HG03139 (cell line): ENCODE results near the gene CHP2.
"Not testable (repeated sequence)": the region's sequence is repeated elsewhere in the genome, so short reads cannot be mapped to it uniquely, and the experiment has no call there.

ENCODE experiments used
- ATAC-seq: cut with Tn5 transposase; IDR thresholded peaks from one replicate; pipeline ENCODE4 v1.9.1; 2021; ENCODE audit not compliant: unreplicated experiment

The CHP2 gene

DNA sequence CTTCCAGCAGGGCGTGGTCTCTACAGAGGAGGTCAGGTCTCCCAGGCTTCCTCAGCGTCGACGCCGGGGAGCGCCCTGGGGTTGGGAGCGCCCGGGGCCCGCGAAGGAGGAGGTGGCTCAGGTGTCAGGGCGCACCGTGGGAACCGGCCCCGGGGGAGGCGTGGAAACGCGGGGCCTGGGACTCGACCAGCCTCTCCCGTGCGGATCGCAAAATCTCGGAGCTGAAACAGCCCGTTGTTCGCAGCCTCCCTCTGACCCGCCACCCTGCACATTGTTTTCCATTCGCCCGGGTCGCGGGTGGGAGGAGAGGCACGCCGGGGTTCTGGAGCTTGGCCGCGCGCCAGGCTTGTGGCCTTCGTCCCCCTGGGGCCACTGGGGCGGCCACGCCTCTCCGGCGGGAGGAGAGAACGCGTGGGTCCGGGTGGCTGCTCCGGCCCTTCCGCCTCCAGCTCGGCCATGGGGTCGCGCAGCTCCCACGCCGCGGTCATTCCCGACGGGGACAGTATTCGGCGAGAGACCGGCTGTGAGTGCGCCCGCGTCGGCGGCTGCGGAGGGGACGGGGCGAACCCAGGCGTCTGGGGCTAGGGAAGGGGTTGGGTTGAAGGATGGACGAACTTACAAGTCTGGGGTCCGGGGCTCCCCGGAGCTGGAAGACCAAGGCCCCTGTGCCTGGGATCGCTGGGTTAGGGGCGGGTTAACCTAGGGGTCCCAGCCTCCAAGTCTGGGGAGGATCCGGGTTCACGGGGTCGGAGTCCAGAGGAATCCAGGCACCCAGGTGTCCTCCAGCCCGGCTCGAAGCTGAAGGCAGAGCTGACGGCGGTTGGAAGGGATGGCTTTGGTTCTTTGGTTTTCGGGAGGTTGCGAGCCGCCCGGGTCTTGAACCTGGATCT lies at the start of gene CHP2:
CHP2 (plus strand) TSS at position 433 of the 890 bp plus-strand sequence; CDS start at position 457, 24 bp downstream.
- ATAC-seq, result no peak

DNA sequence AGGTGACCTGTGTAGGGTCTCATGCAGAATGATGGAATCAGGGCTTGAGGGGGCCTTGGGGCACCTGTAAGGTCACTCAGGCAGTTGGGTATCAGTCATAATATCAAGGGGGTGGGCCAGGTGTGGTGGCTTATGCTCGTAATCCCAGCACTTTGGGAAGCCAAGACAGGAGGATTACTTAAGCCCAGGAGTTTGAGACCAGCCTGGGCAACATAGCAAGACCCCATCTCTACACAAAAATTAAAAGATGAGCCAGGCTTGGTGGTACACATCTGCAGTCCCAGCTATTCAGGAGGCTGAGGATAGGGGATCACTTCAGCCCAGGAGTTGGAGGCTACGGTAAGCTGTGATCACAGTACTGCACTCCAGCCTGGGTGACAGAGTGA lies 49.3 kb upstream of the CHP2 start:
- ATAC-seq, result no peak

DNA sequence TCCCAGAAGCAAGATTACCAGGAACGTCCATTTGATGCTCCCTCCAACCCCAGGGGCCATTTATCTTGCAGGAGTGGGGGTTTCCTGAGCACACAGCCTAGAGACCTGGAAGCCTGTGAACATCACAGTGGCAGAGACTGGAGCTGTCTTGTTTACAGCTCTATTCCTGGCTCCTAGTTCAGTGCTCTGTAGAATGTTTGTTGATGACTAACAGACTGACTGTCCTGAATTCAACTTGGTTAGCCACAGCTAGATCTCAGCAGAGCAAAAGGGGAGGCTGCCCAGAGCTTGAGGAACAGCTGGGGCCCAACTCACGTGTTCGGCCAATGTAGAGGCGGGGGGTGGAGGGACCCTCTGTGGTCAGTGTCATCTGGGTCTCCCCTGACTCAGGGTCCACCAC lies 48.4 kb upstream of the CHP2 start:
- ATAC-seq, result no peak

DNA sequence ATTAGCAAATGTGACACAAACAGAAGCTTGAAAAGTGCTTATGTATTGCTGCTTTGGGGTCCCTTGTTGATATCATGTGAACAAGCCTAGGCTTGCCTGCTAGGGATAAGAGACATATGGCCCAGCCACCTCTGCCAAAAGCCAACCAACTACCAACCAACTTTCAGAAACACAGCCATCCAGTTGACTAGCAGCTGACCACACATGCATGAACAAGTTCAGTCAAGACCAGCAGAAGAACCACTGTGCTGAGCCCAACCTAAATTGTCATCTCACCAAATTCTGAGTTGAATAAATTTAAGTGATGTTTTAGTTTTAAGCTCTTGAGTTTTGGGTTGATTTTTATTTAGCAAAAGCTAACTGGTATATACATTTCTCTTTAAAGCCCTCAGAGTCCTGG lies 45.3 kb upstream of the CHP2 start:
- ATAC-seq, result no peak

DNA sequence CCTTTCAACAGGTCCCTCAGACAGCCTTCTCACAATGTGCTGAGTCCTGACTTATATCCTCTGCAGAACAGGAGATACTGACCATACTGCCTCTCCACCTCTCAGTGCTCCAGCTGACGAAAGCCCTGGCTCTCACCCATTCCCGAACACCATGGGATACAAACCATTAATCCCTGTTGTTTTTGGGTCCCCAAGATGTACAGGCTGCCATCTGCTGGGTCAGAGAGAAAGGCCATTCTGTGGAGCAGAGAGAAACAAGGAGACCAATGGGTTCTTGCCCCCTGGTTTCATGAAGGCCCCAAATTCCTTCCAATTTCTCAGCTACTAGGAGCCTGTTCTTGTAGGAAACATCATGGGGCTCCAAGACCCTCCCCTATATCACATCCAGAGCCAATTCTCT lies 44.8 kb upstream of the CHP2 start:
- no peak for ATAC-seq

DNA sequence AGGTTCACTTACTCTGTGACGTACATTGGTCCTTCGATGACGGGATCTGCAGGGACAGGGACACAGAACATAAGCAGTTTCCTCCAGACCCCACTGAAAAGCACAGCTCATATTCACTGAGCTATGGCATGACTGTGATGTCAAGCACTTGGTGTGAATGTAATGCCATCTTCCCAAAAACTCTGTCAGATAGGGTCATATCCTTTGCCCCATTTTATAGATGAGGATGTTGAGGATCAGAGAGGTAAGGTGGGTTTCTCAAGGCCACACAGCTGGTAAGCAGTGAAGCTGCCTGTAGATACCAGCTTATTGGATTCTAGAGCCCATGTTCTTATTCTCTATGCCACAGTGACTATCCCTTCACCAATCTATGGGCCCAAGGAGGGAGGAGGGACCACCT lies 44.3 kb upstream of the CHP2 start:
- no peak for ATAC-seq

DNA sequence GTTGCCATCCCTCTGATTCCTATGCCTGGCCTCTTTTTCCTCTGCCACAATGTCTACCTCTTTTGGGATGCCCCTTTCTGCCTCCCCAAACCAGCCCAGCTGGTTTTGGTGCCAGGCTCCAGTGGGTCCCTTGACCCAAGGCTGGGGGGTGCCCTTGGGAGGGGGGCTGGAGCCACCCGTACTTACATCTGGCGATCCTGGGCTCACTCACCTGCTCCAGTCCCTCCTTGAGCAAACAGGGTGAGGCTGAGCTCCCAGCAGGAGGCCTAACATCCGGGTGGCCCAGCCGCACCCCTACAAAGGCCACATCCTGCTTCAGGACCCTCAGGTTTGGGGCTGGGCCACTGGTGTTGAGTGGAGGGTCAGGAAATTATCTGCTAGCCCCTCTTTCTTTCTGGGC lies 43.0 kb upstream of the CHP2 start:
- no peak for ATAC-seq

DNA sequence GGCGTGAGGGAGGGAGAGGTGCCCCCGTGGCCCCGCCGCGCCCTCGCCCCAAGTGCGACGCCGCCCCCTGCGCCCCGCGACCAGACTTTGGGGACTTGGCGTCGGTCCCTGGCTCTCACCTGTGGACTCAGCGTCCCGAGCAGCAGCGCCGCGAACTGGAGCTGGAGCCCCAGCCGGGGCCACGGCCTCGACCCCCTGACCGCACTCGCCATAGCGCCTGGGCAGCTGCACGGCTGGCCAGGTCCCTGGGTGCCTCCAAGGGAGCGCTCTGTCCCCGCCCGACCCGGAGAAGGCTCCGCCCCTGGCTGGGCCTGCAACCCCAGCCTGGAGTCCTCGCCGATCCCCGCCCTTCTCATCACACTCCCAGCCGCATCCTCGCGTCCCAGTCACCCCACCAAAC lies 41.9 kb upstream of the CHP2 start, which contains the start of gene ERN2:
ERN2 (minus strand) TSS at position 247 of the 400 bp plus-strand sequence; CDS start at position 212, 35 bp downstream.
- no peak for ATAC-seq

DNA sequence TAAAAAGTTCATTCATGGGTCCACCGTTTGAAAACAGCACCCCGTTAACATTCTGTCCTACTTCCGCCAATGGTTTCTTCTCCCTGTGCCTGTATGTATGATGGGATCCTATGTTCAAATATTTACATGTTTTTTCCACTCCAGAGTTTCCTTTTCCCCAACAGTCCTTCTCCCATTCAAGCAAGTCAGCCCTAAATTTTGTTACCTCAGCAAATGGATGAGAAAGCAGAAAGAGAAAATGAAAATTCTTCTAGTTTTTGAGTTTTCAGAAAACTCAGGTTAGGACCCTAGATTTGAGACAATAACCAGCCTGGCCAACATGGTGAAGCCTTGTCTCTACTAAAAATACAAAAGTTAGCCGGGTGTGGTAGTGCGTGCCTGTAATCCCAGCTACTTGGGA lies 38.3 kb upstream of the CHP2 start:
- no peak for ATAC-seq

DNA sequence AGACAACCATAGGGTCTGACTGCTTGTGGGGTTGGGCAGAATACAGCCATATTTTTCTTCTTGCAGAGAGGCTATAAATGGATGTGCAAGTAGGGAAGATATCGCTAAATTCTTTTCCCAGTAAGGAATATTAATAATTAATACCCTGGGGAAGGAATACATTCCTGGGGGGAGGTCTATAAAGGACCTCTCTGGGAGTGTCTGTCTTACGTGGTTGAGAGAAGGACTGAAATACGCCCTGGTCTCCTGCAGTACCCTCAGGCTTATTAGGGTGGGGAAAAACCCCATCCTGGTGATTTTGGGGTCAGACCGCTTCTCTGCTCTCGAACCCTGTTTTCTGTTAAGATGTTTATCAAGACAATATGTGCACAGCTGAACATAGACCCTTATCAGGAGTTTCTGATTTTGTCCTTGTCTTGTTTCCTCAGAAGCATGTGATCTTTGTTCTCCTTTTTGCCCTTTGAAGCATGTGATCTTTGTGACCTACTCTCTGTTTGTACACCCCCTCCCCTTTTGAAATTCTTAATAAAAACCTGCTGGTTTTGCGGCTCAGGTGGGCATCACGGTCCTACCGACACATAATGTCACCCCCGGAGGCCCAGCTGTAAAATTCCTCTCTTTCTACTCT lies 32.1 kb upstream of the CHP2 start:
- not testable (repeated sequence) for ATAC-seq

DNA sequence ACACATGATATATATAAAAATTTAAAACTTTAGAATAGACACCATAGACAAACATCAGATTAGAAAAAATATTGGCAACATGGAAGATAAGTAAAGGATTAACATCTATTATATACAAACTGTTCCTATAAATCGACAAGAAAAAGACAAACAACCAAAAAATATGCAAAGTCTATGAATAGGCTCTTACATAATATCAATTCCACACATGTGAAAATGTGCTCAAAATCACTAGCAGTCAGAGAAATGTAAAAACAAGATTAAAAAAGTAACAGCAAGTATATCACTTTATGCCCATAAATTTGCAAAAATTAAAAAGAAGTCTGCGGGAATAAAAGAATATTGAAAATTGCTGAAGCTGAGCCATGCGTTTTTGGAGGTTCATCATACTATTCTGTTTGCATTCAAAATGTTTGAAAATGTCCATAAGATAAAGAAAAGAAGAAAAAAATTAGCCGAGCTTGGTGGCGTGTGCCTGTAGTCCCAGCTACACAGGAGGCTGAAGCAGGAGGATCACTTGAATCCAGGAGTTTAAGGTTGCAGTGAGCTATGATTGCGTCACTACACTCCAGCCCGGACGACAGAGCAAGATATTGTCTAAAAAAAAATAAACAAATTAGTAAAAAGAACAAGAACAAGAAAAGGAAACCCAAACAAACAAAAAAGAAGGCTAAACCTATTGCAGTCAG lies 30.6 kb upstream of the CHP2 start:
- ATAC-seq, result no peak

DNA sequence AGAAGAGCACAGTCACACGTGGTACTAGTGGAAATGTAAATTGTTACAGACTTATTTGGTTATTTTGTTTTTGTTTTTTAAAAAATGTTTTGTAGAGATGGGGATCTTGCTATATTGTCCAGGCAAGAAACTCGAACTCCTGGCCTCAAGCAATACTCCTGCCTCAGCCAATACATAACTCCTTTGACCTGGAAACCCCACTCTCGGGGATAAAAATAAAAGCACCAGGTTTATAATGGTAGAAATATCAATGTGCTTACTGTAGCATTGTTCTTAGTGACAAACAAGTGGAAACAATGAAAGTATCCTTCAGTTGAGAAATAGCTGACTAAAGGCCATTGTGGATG lies 30.1 kb upstream of the CHP2 start:
- no peak for ATAC-seq

DNA sequence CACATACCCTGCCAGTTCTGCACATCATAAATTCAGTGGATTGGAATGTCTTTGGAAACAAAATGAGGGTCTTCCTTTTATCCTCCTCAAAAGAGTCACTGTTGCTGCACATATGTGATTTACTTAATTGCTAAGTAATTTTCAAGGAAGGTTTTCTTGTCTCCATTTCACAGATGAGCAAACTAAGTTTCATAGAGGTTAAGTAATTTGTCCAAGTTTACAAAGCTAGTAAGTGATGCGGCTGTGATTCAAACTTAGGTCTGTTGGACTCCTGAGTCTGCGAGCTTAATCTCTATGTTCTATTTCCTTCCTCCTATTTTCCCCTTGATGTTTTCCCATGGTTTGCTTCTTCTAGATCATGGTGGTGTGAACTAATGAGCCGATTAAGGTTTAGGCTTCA lies 28.1 kb upstream of the CHP2 start:
- ATAC-seq, result no peak

DNA sequence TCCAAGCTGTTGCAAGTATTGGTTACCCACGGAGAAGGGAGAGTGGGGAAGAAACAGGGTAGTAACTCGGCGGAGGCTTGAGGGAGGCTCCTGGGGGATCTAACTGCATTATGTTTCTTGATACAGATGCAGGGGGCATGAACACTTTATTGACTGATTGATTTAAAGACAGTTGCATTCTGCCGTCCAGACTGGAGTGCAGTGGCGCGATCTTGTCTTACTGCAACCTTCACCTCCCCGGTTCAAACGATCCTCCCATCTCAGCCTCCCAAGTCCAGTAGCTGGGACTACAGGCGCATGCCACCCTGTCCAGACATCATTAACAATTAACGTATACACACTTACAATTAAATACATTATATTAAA lies 26.7 kb upstream of the CHP2 start:
- no peak for ATAC-seq

DNA sequence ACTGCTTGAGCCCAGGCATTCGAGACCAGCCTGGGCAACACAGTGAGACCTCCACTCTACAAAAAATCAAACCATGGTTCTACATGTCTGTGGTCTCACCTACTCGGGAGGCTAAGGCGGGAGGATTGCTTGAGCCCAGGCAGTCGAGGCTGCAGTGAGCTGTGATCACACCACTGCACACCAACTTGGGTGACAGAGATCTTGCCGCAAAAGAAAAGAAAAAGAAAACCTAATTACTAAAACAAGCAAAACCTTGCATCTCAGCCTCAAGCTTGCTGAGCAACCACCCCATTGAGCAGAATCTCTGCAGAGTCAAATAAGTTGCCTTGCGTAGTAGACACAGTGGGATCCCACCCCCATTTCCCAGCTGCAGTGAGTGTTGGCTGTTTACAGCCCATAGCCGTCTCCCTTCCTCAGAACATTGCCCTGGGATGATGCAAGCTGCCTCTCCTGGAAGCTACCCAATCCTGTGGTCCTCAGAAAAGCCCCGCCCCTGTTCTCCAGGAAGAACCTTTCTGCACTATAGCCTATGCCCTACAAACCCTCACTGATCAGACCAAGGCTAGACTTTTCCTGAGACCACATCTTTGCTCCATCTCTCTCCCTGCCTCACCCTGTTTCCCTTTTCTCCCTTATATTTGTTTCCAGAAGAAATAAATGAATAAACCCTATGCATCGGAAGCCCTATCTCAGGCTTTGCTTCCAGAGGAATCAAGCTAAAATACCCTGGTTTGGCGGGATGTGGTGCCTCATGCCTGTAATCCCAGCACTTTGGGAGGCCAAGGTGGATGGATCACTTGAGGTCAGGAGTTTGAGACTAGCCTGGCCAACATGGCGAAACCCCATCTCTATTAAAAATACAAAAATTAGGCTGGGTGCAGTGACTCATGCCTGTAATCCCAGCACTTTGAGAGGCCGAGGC lies 25.1 kb upstream of the CHP2 start:
- no peak for ATAC-seq

DNA sequence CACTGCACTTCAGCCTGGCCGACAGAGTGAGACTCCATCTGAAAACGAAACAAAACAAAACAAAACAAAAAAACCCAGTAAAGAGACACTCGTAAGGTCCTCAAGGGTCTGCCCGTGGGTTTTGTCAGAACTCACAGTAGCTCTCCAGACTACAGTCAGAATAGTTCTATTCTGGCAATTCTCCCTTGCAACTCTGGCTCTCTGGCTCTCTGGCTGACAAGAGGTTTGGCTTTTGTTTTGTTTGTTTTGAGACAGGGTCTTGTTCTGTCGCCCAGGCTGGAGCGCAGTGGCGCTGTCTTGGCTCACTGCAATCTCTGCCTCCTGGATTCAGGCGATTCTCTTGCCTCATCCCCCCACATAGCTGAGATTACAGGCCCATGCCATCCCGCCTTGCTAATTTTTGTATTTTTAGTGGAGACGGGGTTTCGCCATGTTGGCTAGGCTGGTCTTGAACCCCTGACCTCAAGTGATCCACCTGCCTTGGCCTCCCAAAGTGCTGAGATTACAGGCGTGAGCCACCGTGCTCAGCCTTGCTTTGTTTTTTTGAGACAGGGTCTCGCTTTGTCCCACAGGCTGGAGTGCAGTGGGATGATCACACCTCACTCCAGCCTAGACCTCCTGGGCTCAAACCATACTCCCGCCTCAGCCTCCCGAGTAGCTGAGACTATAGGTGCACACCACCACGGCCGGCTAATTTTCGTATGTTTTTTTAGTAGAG lies 20.5 kb upstream of the CHP2 start:
- no peak for ATAC-seq

DNA sequence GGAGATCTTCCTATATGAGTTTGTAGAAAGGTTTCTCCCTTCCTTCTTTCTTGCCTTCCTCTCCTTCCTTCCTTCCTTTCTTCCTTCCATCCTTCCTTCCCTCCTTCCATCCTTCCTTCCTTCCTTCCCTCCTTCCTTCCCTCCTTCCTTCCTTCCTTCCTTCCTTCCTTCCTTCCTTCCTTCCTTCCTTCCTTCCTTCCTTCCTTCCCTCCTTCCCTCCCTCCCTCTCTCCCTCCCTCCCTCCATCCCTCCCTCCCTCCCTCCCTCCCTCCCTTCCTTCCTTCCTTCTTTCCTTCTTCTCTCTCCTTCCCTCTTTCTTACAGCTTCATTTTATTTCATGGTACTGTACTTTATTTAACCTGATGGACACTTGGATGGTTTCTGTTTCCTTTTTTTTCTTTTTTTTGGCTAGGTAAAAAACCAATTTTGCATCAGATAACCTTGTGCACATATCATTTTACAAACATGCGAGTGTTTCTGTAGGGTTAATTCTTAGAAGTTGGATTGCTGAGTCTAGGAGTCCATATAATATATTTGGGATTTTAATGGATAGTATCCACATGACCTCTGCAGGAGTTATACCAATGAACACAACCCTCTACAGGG lies 17.3 kb upstream of the CHP2 start:
- ATAC-seq, result not testable (repeated sequence)

DNA sequence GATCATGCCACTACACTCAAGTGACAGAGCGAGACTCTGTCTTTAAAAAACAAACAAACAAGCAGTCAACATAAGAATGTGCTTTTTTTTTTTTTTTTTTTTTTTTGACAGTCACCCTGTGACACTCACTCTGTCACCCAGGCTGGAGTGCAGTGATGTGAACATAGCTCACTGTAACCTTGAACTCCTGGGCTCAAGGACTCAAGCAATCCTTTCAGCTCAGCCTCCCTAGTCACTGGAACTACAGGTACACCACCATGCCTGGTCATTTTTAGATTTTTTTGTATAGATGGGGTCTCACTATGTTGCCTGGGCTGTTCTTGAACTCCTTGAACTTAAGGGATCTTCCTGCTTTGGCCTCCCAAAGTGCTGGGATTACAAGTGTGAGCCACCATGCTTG lies 15.3 kb upstream of the CHP2 start:
- ATAC-seq, result no peak

DNA sequence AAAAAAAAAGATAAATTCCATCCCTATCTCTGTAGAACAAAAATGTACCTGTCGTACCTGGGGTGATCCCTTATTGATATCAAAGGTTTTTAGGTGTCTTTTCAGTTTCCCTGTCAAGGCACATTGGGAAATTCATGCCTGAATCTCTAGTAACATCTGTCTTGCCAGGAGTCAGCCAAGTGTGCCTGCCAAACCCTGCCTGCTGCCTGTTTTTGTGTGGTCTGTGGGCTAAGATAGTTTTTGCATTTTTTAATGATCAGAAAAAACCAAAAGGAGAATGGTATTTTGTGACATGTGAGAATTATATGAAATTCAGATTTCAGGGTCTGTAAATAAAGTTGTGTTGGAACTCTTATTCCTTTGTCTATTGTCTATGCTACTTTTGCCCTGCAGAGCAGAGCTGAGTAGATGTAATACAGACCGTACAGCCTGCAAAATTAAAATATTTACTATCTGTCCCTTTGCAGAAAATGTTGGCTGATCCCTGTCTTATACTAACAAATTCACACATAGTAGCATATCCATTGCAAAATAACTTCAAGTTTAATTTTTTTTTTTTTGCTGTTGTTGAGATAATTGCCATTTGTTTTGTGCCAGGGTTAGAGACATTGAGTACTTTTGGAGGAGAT lies 13.0 kb upstream of the CHP2 start:
- ATAC-seq, result no peak
